ENCODE results near the gene PLXNB2. TPM values are rescaled to one million over a fixed set of nuclear protein-coding genes. Genes with fewer than 3 reads are reported as not detected.
A peak's percentile ranks its signal among the peaks of the same experiment; 100 is the strongest.

The PLXNB2 gene
- total RNA-seq, 1 donor from 2014 or later, result 180 TPM

GRCh38 chr22:50242406-50242949 is 65.0 kb downstream of the PLXNB2 start:
- Histone ChIP-seq H3K27me3 (no peaks in the 10 kb centered on the region), H3K36me3 (peaks cover 0 to 10% of the 10 kb centered on the region in 2 donors), H3K4me3 (peak overlapping the region; percentile 62 to 76), H3K27ac (no peak overlapping the region), H3K9me3 (no peaks in the 10 kb centered on the region), H3K4me1 (peaks cover 55% of the 10 kb centered on the region)
- DNase-seq (ENCODE audit: extremely low spot score in 2 of 2), result no peak
- TF ChIP-seq POLR2A (IDR thresholded peaks at IDR 0.05) (no peak), POLR2AphosphoS5 (IDR thresholded peaks at IDR 0.05; ENCODE audit: insufficient read depth in 1 of 2, low read depth in 1 of 2) (no peak), CTCF (IDR thresholded peaks at IDR 0.05) (no peak)
- intact Hi-C loops (cut with DNase I), result no loop called here

GRCh38 chr22:50238755-50239154 is 68.7 kb downstream of the PLXNB2 start:
- TF ChIP-seq CTCF (IDR thresholded peaks at IDR 0.05) (no peak), POLR2A (IDR thresholded peaks at IDR 0.05) (no peak), POLR2AphosphoS5 (IDR thresholded peaks at IDR 0.05; ENCODE audit: insufficient read depth in 1 of 2, low read depth in 1 of 2) (no peak)
- Histone ChIP-seq H3K4me1 (peaks cover 34% of the 10 kb centered on the region), H3K9me3 (no peaks in the 10 kb centered on the region), H3K27me3 (no peaks in the 10 kb centered on the region), H3K27ac (no peak overlapping the region), H3K4me3 (no peak overlapping the region), H3K36me3 (no peaks in the 10 kb centered on the region)
- intact Hi-C loops (cut with DNase I), result no loop called here
- no peak for DNase-seq (ENCODE audit: extremely low spot score in 2 of 2)

- TF ChIP-seq POLR2AphosphoS5 (IDR thresholded peaks at IDR 0.05; ENCODE audit: insufficient read depth in 1 of 2, low read depth in 1 of 2), result no peak
- no peak for TF ChIP-seq CTCF (IDR thresholded peaks at IDR 0.05)
- TF ChIP-seq POLR2A (IDR thresholded peaks at IDR 0.05), result no peak
- Histone ChIP-seq H3K9me3 (no peaks in the 10 kb centered on the region), H3K4me1 (peaks cover 16% of the 10 kb centered on the region), H3K4me3 (no peak overlapping the region), H3K27me3 (no peaks in the 10 kb centered on the region), H3K27ac (no peak overlapping the region), H3K36me3 (peaks cover 0 to 10% of the 10 kb centered on the region in 2 donors)
- intact Hi-C loops (cut with DNase I), result no loop called here
- DNase-seq (ENCODE audit: extremely low spot score in 2 of 2), result no peak
These were observed 70.6 kb downstream of the PLXNB2 start for GRCh38 chr22:50236731-50237409.

- no peak for TF ChIP-seq POLR2A (IDR thresholded peaks at IDR 0.05)
- no peak for TF ChIP-seq CTCF (IDR thresholded peaks at IDR 0.05)
- no peak for TF ChIP-seq POLR2AphosphoS5 (IDR thresholded peaks at IDR 0.05; ENCODE audit: insufficient read depth in 1 of 2, low read depth in 1 of 2)
- Histone ChIP-seq H3K4me1 (no peaks in the 10 kb centered on the region), H3K4me3 (no peak overlapping the region), H3K27me3 (no peaks in the 10 kb centered on the region), H3K9me3 (no peaks in the 10 kb centered on the region), H3K36me3 (peaks cover 0 to 18% of the 10 kb centered on the region in 2 donors), H3K27ac (no peak overlapping the region)
- DNase-seq (ENCODE audit: extremely low spot score in 2 of 2), result no peak
- intact Hi-C loops (cut with DNase I), result no loop called here
These were observed 74.2 kb downstream of the PLXNB2 start for GRCh38 chr22:50233223-50233622.

- no peak for DNase-seq (ENCODE audit: extremely low spot score in 2 of 2)
- peaks cover 0 to 22% of the 10 kb centered on the region in 2 donors for H3K36me3 ChIP-seq
- H3K27me3 ChIP-seq, result no peaks in the 10 kb centered on the region
- H3K27ac ChIP-seq, result no peak overlapping the region
- intact Hi-C loops (cut with DNase I), result no loop called here
- no peak for TF ChIP-seq POLR2A (IDR thresholded peaks at IDR 0.05)
- no peak for TF ChIP-seq CTCF (IDR thresholded peaks at IDR 0.05)
- no peak overlapping the region for H3K4me3 ChIP-seq
- no peaks in the 10 kb centered on the region for H3K9me3 ChIP-seq
- no peaks in the 10 kb centered on the region for H3K4me1 ChIP-seq
These were observed 74.8 kb downstream of the PLXNB2 start for GRCh38 chr22:50232481-50233151.

Data from vagina (tissue), 2 donors.